Renal cortex interstitium (tissue), 11 donors: ENCODE measurements around the gene C10orf90. TPM values are rescaled to one million over a fixed set of nuclear protein-coding genes. Genes with fewer than 3 reads are reported as not detected.

Experiments
- DNase-seq, 11 donors: peaks; one replicate each; pipeline ENCODE4 v3.0.0-alpha.2; 2013; ENCODE audit warnings: low read depth in 9 of 11, low spot score in 4 of 11; ENCODE audit errors: extremely low read depth in 1 of 11
- polyA plus RNA-seq, 3 donors: library from polyadenylated mRNA; unstranded; fragments of 120-200 nt; gene quantifications; one replicate each; pipeline ENCODE4 v1.2.1, GENCODE V29; 2013; ENCODE audit not compliant: insufficient read length in 3 of 3

Gene C10orf90
- polyA plus RNA-seq, 3 donors, result 0.52 to 0.70 (median 0.70) TPM

- DNase-seq, result no peak
Measured at GRCh38 chr10:126640401-126640800, 30.1 kb downstream of the C10orf90 start.

DNA sequence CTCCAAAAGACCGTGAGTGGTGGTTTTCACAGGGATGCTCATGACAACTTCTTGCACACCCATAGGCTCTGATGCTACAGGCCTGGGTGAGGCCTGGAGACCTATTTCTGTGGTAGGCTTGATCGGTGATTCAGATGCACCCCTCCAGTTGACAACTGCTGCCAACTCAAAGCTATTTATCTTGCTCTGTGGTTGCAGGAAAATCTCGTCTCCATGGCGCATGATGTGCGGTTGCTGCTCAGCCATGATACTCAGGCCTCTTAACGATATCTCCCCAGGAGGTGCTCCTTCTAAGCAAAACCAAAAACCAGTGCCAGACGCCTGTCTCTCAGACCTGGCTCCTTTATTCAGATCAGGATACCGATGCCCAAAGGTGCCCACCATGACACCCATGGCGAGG is 31.4 kb downstream of the C10orf90 start:
- DNase-seq, result no peak

GRCh38 chr10:126638542-126638941 is 32.0 kb downstream of the C10orf90 start:
- no peak for DNase-seq

DNA sequence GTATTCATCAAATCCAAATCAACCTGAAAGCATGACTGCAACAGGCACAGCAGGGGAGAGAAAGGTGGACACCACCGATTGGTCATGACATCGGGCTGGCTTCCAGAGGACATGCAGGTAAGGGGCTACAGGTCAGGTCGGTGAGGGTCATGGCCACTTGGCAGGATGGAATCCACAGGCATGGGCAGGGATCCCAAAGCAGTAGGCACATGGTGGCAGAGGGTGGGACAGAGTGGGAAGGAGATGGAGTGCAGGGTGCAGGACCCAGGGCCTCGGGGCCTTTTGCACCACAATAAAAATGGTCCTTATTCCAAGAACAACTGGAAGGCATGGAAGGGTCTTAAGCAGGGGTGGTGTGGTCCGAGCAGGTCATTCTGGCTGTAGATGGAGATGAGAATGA is 33.0 kb downstream of the C10orf90 start:
- no peak for DNase-seq

GRCh38 chr10:126634911-126635310 is 35.6 kb downstream of the C10orf90 start:
- DNase-seq, result peak in 10 of 11 donors; percentile 3 to 60 (median 26)

- DNase-seq, result no peak
Measured at GRCh38 chr10:126634347-126634746, 36.1 kb downstream of the C10orf90 start.

DNA sequence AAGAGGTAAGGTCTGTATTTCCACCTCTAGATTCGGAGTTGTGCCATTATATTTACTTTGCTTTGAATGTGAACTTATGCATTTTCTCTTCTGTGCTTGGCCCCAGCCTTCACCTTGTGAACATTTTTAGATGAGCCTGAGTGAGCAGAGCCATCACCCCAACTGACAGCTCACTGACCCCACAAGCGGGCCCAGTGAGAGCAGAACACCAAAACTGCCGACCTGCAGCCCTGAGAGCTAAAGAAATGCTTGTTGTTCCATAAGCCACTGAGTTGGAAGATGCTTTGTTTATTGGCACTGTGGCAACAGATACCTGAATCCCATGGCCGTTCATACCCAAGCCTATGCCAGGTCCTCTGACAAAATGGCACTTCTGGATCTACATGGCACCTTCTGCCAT is 37.8 kb downstream of the C10orf90 start:
- DNase-seq, result no peak

DNA sequence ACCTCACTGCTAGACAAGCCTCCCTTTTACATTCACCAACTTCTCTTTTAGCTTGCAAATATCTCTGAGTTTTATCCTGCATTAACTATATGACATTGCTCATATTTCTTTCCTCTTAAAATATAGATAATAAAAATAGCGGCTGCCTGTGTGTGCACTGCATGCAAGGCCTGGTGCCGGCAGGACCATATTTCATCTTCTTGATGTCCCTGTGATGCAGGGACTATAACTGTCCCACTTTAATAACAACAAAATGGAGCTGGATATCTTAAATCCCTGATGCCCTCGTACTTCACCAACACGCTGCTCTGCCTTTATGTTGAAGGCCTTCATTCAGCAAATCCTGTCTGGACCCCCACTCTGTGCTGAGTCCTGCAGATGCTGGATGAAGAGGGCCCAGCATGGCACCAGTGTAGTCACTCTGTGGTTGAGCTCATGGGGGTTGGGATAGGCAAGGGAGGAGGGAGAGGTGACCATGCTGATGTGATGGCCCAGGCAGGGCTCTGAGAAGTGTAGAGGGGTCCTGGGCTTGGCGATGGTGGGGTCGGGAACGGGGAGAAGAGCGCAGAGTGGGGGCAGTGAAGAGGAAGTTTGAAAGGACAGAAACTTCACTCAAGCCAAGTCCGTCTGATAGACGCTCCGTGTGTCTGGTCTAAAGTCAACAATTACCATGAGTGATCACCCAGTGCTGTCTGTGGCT is 40.4 kb downstream of the C10orf90 start:
- DNase-seq, result no peak

GRCh38 chr10:126628746-126629145 is 41.7 kb downstream of the C10orf90 start:
- DNase-seq, result no peak

DNA sequence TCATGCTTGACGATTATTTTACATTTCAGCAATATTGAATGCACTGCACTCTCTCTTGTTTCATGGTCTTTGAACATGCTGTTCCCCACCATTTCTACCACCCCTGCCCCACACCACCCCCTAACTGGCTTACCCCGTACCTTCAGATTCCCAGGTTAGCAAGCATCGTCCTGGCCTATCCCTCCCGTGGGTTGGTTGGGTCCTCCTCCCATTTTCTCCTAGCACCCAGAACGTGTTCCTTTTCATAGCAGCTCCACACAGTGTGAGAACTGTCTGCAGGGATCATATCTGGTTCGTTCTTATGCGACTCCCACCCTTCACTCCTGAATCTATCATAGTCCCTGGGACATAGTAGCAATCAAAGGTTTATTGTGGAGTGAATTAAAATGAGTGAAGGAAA is 48.6 kb downstream of the C10orf90 start:
- no peak for DNase-seq

- no peak for DNase-seq
Measured at GRCh38 chr10:126618466-126618865, 52.0 kb downstream of the C10orf90 start.

DNA sequence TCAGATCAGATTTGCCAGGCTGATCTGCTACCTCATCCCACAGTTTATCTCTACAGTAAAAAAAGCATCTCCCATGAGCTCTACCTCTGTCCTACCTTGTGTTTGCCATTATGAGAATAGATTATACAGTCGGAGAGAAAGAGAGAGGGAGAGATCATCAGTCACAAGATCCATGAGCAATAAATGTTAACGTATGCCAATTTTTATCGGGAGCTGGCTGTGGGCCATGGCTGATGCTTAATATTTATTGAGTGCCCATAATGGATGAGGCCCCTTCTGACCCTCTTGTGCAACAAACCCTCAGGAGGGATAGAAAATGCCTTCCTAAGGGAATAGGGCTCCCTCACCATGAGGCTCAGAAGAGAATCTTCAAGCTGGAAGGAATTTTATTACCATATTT is 52.8 kb downstream of the C10orf90 start:
- no peak for DNase-seq

DNA sequence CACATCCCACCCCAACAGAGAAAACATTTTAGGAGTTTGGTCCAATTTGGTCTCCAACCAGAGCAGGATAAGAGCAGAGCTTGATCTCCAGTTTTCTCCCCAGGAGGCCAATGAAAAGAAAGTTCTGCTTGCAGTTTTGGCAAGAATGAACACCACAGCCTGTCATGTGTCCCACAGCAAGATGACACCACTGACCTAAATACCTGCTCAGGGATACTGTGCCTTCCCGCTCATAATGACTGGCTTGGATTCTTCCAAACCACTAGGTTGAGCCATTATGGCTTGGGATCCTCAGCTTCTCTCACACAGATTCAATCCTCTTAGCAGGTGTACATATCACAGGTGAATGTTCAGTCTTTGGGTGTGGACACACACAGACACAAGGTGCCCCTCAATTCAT is 53.3 kb downstream of the C10orf90 start:
- no peak for DNase-seq

DNA sequence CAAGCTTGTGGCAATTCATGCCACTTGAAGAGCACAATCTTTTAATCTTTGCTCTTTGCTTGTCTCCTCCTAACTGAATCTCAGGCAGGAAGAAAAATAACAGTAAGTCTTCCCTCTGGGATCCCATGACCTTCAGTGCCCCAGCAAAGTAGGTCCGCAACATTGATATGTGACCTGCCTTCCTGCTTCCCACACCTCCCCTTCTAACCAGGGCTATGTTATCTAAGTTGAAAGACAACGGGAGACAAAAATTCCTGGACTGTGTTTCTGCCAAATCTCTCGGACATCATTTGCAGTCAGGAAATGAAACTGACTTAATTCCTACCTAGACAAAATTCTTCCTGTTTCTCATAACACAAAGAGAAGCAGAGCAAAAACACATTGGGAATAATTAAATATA is 53.8 kb downstream of the C10orf90 start:
- no peak for DNase-seq

- DNase-seq, result peak in 9 of 11 donors; percentile 15 to 58 (median 43)
Measured at GRCh38 chr10:126611303-126611702, 59.2 kb downstream of the C10orf90 start.

DNA sequence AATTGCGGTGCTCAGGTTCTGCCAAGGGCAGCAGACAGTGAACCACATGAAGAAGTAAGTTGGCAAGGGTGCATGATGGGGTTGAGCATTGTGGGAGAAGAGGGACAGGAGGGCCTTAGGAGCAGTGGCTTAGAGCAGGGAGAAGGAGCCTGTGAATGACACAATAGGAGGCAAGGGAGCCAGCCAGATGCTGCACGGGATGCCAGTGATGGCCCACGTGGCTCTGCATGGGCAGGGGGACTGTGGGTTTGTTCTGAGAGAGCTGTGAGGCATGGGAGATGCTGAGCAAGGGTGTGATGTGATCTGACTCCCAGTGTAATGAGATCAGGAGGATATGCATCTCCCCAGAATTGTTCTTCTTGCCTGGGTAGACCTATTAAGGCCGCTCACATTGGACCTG is 60.9 kb downstream of the C10orf90 start:
- no peak for DNase-seq

GRCh38 chr10:126599949-126600682 is 70.4 kb downstream of the C10orf90 start:
- DNase-seq, result no peak

DNA sequence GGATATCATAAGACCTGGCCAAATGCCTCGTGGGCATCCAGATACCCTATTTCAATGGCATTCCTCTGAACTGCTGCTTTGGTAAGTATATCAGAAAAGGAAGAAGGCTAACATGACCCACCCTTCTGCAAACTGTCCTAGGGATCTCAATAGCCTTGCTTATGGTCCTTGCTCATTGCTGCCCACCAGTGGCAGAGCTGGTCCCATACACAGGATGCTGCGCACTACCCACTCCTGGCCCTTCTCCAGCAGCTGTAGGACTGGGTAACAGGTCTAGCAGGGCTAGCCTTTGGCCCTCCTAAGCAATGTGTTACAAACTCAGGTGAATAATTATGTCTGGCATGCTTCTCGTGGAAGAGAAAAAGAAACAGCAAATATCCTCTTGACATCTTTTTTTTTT is 72.5 kb downstream of the C10orf90 start:
- peak in 3 of 11 donors; percentile 1 to 9 (median 8) for DNase-seq

DNA sequence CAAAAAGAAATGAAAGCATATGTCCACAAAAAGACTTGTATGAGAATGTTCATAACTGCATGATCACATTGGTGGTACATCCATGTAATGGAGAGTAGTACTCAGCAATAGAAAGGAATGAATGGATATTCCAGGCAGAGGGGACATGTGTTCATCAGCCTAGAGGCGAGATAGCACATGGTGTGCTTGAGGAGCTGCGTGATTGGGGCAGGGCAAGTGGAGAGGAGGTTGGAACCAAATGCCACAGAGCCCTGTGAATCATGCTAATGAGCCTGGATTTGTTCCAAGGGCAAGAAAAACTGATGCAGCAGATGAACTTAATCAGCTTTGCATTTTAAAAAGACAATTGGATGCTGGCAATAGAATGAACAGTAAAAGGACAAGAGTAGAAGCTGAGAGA is 73.3 kb downstream of the C10orf90 start:
- DNase-seq, result no peak

DNA sequence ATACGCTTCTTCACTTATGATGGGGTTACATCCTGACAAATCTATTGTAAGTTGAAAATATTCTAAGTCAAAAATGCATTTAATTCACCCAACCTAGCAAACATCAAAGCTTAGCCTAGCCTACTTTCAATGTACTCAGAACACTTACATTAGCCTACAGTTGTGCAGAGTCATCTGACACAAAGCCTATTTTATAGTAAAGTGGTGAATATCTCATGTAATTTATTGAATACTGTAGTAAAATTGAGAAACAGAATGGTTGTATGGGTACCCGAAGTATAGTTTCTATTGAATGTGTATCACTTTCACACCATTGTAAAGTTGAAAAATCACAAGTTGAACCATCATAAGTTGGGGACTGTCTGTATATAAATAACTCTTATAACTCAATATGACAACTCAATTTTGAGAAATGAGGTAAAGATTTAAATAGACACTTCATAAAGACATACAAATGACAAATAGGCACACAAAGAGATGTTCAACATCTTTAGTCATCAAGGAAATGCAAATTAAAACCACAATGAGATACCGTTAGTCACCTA is 73.9 kb downstream of the C10orf90 start:
- DNase-seq, result no peak
